NCI-H524 (cell line): ENCODE measurements around the gene CEP78.

ENCODE experiments used
- DNase-seq, 2 experiments: peaks; one replicate each; lab custom pipeline; 2025; lab: John Stamatoyannopoulos, UW

Gene CEP78

DNA sequence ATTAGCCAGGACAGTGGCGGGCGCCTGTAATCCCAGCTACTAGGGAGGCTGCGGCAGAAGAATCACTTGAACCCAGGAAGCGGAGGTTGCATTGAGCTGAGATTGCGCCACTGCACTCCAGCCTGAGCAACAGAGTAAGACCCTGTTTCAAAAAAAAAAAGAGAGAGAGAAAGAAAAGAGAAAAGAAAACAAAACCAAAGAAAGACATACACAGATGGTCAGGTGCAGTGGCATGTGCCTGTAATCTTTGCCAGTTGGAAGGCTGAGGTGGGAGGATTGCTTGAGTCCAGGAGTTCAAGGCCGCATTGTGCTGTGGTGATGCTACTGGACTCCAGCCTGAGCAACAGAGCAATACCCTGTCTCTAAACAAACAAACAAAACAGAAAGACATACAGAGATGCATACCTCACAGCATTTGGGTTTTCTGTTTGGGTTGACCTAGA, 51.1 kb downstream of the CEP78 start:
- no peak for DNase-seq

DNA sequence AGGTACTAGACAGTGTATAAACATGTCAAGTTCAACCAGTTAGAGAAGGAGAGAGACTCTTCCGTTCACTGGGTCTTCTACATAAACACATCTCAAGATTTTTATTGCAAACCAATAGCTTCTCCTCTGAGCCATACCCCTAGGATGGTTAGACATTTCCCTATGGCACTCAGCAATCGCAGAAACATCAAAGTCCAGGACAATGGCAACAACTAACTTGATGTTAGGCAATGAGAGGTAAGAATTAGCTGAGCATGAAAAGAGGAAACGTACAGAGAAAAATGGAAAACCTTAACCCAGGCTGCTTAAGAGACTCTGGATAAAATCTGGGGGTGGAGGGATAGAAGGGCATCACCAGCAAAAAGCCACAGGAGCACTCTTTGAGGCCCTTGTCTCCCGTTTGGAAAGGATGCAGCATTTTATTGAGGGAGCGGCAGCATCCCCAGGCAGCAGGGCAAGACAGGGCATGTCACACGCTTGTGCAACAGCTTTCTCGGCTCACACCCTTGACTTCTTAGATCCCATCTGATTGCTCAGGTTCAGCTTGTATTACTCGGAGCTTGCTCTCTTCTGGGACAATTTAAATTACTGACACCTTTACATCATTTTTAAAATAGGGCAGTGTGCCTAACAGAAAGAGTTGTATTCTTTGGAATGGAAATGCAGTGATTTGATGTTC, 52.5 kb downstream of the CEP78 start:
- no peak for DNase-seq

DNA sequence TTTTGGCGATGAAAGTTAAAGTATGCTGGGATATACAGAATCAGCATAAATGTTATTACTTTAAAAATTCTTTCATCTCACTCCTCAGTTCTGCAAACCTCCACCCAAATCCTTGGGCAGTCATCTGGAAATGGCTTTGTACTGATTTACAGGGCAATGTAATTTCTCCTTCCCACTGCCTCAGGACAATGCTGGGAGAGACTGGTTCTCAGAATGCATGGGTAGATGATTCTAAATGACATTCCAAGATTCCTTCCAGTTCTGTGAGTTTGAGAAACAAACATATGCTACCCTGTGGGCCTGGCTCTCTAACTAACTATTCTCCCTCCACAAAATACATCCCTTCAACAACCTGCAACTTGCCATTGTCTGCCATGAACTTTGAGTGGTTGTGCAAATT, 53.6 kb downstream of the CEP78 start:
- DNase-seq = no peak

DNA sequence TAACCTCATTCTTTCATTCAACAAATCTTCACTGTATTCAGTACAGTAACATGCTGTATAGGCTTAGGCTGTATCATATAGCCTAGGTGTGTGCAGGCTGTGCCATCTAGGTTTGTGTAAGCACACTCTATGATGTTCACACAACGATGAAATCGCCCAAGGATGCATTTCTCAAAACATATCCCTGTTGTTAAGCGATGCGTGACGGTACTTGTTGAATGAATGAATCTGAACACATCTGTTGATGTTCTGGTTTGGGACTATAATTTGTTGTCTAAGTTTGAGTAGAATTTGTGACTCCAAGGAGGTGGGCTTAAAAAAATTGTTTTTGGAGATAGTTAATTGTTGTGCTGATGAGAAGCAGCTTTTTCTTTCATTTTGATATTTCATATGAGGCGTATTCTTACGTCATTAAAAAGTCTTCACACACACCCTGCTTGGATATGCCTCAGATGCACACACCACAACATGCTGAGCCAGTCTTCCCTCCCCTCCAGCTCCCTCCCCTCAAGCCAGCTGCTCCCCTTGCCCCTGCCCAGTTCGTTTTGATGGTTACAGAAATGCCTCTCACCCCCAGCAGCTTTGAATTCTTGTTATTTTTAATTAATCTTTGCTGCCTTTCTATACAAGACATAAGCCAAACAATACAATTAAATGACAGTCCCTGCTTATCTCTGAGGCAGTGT, 55.5 kb downstream of the CEP78 start:
- DNase-seq = no peak

DNA sequence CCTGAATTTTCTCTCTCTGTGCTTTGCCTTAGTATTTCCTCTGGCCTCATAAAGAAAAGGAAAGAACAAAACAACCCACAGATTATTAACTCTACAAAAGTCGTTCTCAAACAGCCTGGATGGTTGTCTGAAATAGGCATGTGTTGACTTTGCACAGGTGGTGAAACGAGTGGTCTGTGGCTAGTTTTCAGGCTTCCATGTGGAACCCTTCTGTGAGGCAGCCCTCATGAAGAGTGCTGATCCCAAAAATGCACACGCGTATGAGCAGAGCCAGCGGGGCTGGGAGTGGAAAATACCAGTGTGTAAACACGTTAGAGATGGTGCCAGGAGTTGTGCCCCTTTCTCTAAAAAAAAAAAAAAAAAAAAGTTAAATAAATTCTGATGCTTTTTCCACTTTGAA, 56.2 kb downstream of the CEP78 start:
- DNase-seq = no peak

DNA sequence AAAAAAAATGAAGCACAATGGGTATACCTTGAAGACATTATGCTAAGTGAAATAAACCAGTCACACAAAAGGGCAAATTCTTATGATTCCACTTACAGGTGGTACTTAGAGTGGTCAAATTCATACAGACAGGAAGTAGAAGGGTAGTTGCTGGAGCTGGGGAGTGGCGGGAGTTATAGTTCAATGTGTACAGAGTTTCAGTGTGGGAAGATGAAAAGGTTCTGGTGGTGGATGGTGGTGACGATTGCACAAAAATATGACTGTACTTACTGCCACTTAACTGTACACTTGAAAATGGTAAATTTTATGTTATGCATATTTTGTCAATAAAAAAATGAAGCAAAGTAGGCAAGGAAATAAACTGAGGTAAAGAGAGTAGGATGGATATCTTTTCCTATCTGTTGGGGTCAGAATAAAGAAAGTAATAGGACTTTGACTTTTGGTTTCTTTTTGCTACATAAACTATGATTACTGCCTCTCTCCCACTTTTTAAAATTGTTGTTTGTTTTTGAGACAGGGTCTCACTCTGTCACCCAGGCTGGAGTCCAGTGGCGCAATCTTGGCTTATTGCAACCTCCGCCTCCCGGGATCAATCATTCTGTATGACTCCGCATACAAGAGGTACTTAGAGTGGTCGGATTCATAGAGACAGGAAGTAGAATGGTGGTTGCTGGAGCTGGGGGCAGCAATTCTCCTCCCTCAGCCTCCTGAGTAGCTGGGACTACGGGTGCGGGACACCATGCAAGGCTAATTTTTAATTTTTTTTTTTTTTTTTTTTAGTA, 57.0 kb downstream of the CEP78 start:
- DNase-seq = no peak

DNA sequence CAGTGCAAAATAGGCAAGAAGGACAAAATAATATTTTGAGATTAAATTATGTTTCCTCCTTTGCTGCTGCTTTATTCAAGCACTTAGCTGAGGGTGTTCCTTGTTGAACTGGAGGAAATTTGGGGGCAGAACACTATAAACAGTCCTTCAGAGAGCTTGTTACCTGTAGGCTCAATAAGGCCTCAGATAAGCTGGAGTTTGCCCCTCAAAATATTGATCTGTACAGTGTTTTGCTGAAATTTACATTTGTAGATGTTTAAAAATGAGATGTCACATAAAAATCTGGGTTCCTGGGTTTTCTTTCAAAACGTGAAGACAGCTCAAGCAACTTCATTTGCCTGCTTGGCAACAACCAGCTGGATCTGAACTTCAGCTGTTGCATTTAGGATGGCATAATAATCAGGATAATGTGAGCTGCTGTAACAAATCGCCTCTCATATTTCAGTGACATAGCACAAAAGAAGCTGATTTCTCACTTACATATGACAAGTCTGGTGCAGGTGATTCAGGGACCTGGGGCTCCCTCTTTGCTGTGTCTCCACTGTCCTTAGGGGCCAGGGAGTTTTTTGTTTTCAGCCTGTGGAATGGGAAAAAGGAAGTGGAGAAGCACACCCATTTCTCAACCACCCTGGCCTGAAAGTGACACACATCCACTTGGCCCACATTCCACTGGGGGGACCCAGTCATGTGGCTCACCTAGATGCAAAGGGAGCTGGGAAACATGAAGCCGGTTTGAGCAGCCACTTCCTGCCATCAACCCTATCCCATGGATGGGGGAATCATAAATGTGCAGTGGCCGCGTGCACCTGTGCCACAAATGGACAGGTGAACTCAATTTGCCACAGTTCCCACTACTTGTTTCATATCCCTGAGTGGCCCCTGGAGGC, 58.7 kb downstream of the CEP78 start:
- DNase-seq = no peak

DNA sequence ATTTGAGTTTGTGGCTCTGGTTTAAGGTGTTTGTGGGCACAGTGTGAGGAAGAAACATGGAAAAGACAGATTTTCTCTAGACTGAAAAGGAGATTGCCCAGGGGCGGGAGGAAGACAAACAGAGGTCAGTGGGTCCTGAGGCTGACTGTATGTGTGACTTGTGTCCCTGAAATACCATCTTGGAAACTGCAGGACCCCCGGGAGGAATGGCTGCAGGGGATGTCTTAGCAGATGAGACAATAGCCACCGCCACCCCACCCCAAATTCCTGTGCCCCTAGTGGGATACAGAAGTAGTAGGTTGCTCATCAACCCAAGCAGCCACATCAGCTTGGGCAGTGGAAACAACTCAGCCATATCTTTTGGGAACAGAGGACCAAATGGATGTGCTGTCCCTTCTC, 59.3 kb downstream of the CEP78 start:
- no peak for DNase-seq

DNA sequence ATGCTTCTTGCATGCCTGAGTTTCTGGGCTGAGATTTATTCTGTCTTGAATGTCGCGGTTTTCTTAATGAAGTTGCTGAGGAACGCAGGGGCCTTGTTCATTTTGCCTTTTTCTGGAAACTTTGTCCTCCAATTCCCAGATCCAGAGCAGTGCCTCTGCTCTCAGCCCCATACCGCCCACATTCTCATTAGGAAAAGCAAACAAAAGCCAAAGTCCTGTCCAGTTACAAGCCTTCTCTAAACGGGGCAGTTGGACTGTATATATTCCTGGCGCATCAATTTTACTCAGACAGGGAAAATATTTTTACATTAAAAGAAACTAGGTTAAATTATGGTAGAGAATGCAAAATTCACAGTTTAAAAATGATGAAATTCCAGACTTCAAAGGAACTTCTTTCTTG, 59.9 kb downstream of the CEP78 start:
- DNase-seq = no peak

DNA sequence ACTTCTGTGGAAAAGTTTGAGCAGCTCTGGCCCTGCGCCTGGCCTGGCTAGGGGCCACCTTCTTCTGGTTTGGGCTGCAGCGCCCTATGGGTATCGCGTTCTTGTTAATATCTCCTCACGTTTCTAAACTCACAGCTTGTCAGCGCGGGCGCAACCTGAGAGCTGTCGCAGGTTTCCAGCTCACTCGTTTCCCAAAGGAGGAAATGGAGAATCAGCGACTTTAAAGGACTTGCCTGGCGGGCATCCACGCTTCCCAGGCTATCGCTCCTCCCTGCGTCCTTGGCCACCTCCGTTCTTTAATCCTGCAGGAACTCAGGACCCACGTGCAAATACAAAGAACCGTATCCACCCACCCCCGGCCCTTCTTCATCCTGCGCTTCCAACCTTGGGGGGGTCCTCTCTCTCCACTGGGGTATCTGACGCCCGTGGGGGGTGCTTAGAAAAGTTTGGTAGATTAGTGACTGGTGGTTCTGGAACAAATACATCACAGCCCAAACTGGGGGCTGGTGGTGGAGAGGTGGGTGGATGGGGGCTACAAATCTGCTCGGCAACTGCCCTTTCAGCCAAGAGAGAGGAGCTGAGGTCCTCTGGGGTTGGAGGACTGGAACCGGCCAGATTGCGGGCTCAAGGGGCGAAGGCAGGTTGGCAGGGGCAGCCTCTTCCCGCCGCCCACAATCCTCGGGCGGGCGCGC, 60.5 kb downstream of the CEP78 start:
- DNase-seq = peak in 1 of 2 experiments; percentile 22

DNA sequence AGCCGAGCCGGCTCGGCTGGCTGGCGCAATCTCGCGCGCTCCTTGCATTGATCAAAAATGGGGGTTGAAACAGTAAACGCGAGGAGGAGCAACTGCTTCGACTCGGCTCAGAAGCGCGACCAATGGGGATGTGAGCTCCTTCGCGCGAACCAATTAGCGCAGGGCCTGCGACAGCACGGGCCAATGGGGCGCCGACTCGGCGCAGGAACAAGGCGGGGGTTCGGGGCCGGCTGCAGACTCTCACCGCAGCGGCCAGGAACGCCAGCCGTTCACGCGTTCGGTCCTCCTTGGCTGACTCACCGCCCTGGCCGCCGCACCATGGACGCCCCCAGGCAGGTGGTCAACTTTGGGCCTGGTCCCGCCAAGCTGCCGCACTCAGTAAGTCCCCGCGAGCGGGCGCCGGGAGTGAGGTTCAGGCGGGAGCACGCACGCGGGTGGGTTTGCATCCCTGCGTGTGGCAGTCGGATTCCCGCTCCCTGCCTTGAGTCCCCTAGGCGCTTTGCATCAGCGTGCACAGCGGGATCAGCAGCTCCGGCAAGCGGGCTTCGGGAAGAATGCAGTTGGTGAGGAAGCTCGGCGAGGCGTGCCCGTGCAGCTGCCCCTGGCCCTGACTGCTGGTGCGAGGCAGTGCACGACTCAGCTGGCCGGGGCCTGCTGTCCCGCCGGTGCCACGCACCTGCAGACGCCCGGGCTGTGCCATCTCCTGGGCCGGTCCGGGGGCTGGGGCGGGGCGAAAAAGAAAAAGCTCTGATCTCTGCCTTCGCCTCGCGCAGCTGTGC, 61.2 kb downstream of the CEP78 start, which contains the start of gene PSAT1:
Gene PSAT1 (plus strand): TSS at position 233 of the 779 bp plus-strand sequence. CDS start 86 bp downstream, at position 319.
- DNase-seq = peak; percentile 31 to 85

DNA sequence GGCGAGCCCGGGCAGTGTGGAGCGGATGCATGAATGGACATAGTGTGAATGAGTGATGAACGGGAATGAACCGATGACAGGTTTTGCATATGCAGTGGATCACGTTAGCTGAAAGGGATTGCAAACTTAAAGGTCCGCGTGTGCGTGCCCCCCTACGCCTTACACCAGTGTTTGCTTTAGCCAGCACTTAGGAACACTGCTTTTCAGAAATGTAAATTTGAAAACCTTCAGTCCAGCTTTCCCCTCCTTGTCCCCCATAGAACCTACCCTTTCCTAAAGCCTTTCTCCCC, 61.7 kb downstream of the CEP78 start:
- no peak for DNase-seq

DNA sequence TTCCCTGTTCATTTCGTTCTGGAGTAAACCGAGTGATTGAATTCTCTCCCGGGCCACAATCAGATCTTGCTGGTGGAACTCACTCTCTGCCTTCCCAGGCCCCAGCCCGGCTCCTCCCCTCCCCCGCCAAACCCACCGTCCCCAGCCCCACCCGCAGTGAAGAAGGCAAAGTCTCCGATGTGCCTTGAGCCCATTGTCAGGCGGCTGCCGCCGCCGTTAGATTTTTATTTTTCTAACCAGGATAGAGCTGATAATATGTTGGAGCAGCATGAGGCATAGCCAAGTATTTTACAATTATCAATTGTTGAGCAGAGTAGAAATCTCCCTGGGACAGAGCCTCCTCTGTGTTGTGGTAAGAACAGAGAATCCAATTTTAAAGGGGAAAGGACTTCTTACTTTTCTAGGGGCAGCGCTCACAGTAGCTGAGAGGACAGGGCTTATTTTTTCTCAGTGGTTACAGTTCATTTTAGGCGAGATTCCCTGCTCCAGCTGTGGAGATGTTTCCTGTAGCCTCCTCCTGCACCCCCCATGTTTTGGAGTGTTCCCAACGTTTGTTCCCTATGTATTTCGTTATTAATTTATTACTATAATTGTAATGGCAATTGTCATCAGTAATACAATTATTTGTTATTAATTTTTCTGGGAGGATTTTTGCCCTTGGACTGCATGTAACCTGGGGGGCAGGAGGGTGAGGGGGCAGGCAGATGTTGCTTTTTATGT, 62.3 kb downstream of the CEP78 start:
- DNase-seq = peak in 1 of 2 experiments; percentile 2

DNA sequence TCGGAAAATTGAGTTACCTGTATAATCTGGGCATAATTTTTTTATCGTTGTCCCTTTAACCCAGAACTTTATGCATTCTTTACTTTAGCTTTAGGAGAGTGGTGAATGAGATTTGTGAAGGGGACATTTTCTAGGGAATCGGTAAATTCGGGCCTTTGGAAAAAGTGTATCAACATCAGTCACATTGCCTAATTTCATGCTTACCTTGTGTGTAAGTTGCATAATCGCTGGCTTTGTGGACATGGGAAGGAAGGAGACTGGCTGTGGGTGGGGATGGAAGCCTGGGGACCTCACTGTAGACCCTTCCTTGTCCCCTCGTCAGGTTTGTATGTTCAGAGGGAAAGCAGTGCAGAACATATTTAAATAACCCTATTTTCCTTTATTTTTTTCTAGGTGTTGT, 64.3 kb downstream of the CEP78 start:
- DNase-seq = no peak

DNA sequence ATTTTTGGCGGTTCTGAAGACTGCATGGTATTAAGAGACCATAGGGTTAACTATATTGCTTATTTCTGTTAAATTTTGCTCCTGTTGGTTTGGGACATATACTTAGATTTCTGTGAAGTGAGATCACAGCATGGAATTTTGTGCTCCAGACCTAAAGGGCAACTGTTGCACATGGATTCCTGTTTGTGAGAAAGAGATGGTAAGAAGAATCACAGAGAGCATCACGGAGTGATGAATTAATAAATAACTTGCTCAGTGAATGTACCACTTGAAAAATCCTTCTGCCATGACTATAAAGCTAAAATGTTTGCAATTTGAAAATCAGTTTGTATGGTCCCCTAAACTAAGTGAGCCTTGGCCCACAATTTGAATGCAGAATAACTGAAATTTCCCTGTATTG, 65.6 kb downstream of the CEP78 start:
- no peak for DNase-seq

DNA sequence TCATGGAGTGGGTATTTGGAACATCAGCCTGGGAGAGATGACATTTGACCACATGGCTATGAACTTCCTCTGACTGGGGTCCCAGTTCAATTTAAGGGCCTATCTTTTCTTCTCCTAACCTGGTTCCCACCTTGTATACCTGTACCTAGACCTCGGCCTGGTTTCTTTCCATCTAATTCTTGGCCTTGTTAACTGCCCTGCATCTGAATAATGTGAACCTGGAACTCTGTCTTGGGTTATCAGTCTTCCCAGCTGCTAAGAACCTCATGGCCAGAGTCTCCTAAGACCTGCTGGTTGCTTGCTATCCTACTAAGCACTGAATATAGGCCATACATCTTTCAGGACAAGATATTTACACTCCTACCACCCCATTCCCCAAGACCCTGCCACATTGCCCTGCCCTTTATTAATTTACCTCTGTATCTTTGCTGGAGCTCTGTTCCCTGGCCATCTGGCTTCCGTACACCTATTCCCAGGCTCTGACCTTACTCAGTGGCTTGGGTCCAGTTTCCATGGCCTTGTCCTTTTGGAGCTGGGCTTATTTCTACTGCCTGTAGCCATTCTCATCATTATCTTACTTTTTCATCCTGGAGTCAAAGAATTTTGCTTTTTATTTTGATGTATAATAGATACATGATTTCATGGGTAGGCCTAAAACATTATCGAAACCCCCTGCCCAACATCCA, 67.6 kb downstream of the CEP78 start:
- DNase-seq = no peak

DNA sequence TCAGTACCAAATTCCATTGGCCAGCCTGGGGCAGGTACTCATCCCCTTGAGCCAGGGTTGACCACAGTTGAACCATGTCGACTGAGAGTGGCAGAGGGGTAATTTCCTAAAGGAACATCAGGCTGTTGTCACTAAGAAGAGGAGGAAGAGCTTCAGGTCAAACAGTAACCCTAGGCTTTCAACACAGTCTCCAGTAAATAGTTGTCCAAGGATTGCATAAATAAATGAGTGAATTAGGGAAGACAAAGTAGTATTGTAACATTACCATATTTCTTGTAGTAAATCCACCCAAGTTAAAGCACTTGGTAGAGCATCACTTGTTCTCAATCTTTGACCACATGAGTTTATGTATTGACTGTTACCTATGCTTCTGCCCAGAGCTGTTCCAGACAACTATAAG, 68.5 kb downstream of the CEP78 start:
- DNase-seq = no peak

DNA sequence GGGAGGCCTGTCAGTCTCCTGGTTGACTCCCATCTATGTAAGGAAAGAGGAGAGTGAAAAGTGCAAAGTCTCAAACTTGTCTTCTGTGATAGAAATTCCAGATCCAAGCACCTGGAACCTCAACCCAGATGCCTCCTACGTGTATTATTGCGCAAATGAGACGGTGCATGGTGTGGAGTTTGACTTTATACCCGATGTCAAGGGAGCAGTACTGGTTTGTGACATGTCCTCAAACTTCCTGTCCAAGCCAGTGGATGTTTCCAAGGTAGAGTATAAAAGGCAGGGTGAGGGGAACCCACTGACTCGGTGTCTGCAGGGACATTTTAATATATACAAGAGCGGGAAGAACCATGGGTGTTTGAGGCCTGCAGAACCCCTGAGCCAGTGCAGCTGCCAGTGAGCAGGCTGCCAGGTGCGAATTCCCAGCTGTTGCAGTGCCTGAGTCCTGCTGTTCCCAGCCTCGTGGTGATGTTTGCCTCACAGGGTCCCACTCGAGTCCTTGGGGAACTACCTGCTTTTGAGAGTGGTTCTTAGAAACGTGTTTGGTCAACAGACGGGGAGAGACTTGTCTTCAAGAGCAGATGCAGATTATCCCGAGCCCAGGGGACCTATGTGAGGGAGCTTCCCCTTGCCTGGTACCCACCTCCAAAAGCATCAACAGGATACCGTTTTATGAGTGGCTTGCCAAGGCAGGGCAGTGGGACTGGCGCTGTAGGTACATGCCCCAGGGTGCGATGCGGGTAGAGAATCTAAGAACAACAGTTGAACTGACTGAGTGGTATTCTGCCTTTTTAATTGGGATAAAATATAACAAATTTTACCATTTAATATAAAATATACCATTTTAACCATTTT, 70.6 kb downstream of the CEP78 start:
- no peak for DNase-seq
